ENCODE results near the gene IGSF21. TPM values are rescaled to one million over a fixed set of nuclear protein-coding genes. Genes with fewer than 3 reads are reported as not detected.

Gene IGSF21
- total and polyA plus RNA-seq, 10 of the 15 experiments (the other 5 are each of a cell fraction or from before 2014, with no cell fraction given): 0.03 to 0.49 TPM; not detected in 8

GRCh38 chr1:18249631-18250030 lies 142.0 kb downstream of the IGSF21 start:
- ChIA-PET RAD21 (ENCODE audit: unreplicated experiment) (no interaction called here), CTCF (no interaction called here), POLR2A (no interaction called here), SMC1A (ENCODE audit: uncharacterized antibody, unreplicated experiment) (no interaction called here)
- ATAC-seq (no peak), FAIRE-seq (no peak), DNase-seq (ENCODE audit: low read depth, low spot score) (no peak)
- in situ Hi-C loops (cut with MboI) (no loop called here), intact Hi-C loops (cut with micrococcal nuclease; ENCODE audit: unreplicated experiment) (no loop called here)
- H3K9ac ChIP-seq (ENCODE audit: control insufficient read depth, insufficient read depth, low read length): no peak overlapping the region
- no peak overlapping the region for H2AFZ ChIP-seq (ENCODE audit: control insufficient read depth, low read depth, low read length)
- H3K27me3 ChIP-seq (replicated peaks in 1 of 2; ENCODE audit: control insufficient read depth in 2 of 2, insufficient read depth in 2 of 2, low read length in 1 of 2): no peaks in the 10 kb centered on the region; a peak in 1 of 4 replicates
- H3K79me2 ChIP-seq (ENCODE audit: control insufficient read depth, insufficient read depth, low read length): no peaks in the 10 kb centered on the region
- BruUV-seq (replicated peaks): no TSS peak
- H3K27ac ChIP-seq (ENCODE audit: control insufficient read depth, insufficient read depth): no peak overlapping the region
- no peak overlapping the region for H3K4me2 ChIP-seq (ENCODE audit: control insufficient read depth, insufficient read depth)
- H3K4me3 ChIP-seq: no peak overlapping the region
- 0% methylated on average over 2 of the region's 3 CpGs for WGBS (ENCODE audit: insufficient coverage, insufficient replicate concordance, low lambda C conversion rate, missing lambda C conversion rate)
- TF ChIP-seq RUNX3 (IDR thresholded peaks at IDR 0.05; ENCODE audit: low read length) (no peak), BCL11A (IDR thresholded peaks at IDR 0.05; ENCODE audit: low read depth, low read length) (no peak), E2F8 (IDR thresholded peaks at IDR 0.05; ENCODE audit: low read depth, partially characterized antibody) (no peak), IRF3 (IDR thresholded peaks at IDR 0.05) (no peak)
- no peaks in the 10 kb centered on the region for H3K4me1 ChIP-seq (ENCODE audit: control insufficient read depth, insufficient read depth, low read length)
- peaks cover 1% of the 10 kb centered on the region; the same call in 1 of the 3 replicates for H3K9me3 ChIP-seq (replicated peaks; ENCODE audit: control insufficient read depth, insufficient read depth, low read length)
- no peaks in the 10 kb centered on the region for H4K20me1 ChIP-seq (ENCODE audit: control insufficient read depth, insufficient read depth)
- no peaks in the 10 kb centered on the region for H3K36me3 ChIP-seq (ENCODE audit: control insufficient read depth in 2 of 2, insufficient read depth in 2 of 2, low read length in 1 of 2)

All from GM12878 (cell line).